NCI-H2196 (cell line): ENCODE data around the gene TSPAN2.

ENCODE experiments used
- DNase-seq: peaks from one replicate; lab custom pipeline; 2025; ENCODE audit not compliant: unreplicated experiment; lab: John Stamatoyannopoulos, UW

Gene TSPAN2

GRCh38 chr1:115114308-115114707, 25.0 kb upstream of the TSPAN2 start:
- DNase-seq = no peak

DNA sequence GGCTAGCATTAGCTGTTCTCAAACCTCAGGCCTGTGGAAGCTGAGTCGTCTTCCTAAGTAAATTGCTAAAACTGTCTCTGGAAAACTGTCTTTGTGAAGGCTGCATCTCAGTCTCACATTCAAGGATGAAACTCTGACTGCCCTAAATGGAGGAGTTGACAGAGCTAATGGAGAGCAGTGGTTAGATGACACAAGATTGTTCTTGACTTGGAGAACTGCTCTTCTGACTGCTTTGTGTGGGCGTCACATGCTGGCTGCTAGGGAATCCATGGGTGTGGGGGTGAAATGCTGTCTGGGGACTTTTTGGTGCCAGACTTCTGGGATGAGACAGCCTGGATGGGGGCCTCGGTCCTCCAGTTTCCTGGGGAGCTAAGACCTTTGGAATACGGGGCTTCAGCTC, 24.5 kb upstream of the TSPAN2 start:
- DNase-seq = no peak

DNA sequence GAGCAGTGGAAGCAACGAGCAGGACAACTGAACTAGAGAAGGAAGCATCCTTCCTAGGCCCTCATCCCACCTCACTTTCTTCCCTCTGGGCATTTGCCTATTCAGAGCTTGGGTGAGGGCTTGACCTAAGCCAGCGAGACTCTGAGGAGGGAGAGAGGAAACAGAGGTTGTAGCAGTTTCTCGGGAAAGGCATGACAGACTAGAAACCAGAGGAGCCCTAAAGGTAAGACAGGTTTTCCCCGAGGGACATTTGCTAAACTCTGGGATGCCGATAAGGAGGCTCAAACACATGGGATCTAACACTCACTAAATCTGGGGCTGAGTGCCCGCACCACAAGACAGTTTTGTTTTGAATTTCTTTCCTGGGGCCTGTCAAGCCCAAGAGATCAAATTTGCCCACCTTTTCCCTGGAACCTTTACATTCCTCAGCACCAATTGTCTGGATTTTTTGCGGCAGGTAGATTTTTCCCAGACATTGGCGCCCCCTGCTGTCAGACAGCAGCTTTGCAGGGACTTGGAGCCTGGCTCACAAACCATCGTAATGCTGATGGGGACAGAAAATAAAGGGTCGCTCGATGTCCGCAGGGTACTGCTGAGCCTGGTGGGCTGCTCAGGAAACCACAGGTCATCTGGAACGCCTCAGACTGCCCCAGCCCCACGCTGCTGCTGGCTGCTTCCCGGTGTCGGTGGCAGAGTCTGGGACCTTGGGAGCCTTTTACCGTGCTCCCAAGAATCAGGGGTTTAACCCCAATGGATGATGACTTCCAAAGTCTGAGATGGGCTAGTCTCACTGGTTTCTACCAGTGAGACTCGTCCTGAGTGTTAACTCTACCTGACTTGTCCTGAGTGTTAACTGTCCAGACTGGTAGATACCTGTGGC, 23.4 kb upstream of the TSPAN2 start:
- peak; percentile 10 for DNase-seq

- no peak for DNase-seq
These were observed 18.4 kb upstream of the TSPAN2 start for GRCh38 chr1:115107516-115108260.

DNA sequence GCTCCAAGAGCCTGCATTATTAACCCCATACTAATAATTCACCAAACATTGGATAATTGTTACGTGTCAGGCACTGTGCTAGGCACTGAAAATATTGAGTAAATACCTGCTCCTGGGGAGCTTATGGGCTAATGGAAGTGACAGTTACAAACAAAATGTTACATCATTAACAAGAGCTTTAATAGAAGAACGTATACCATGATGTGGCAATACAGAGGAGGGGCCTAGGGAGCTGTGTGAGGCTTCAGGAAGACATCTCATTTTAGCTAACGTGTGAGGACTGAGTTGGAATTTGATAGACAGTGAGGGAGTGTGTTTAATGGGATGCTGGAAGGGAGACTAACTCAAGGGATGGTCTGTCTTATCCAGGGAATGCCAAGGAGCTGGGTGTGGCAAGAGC, 16.5 kb upstream of the TSPAN2 start:
- DNase-seq = no peak

DNA sequence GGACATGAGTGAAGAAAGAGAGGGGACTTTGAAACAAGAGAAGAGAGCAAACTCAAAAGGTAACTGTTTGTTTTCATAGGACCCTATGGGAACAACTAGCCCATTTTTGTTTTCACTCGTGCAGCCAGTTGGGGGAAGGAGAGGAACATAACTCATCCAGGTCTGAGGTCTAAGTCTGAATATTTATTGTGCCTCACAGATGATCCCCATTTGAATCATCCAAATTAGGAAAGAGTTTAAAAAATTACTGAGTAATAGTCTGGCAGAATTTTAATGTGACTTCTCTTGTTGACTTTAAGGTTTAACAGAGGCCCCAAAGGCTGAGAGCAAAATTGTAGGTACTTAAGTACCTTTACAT, 10.4 kb upstream of the TSPAN2 start:
- no peak for DNase-seq

DNA sequence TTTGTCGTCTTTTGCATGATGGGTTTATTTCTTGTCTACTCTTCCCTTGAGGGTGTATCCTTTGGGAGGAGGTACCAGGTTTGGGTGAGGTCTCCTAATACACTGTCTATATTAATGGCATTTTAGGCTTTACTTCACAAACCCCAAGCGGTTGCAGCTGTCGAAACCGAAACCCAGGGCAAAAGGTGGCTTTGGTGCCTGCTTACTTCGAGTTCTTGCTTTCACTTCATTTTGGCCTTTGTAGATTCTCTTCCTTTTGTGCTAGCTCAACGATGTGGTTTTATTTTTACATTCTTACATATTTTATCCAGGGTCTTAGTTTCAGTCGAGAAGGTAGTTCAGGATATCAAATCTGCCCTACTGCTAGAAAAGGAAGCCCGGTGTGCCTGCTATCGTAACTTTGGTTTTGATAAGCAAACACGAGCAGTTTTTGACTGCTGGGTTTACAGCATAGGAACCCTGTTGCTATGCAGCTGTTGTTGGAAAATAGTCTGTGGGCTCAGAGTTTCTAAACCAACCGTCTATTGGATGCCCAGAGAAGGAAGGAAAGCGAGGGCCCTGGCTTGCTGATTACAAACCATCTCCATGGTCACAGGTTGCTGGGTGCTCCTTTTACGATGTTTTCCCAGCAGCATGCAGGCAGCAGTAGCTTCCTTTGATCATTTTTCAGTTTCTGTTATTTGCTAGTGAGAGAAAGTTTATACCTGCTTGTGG, 9.8 kb upstream of the TSPAN2 start:
- peak; percentile 35 for DNase-seq

DNA sequence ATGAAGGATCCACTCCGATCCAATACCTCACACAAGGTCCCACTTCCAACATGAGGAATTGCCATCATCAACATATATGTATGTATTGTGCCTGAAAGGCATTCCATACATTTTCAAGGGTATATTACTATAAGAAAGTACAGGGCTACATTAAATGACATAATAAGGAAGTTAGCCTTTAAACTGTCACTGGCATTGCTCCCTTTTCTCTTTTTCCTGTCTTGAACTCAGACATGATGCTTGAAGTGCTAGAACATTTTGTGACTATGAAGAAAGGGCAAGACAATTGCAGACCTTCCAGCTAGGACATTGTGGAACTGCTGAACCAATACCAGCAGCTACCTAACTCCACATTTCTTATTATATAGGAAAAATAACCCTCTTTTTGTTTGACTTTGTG, 2.9 kb upstream of the TSPAN2 start:
- DNase-seq = no peak

GRCh38 chr1:115091572-115091971, 2.3 kb upstream of the TSPAN2 start:
- DNase-seq = no peak

- no peak for DNase-seq
These were observed 1.7 kb upstream of the TSPAN2 start for GRCh38 chr1:115090956-115091355.

DNA sequence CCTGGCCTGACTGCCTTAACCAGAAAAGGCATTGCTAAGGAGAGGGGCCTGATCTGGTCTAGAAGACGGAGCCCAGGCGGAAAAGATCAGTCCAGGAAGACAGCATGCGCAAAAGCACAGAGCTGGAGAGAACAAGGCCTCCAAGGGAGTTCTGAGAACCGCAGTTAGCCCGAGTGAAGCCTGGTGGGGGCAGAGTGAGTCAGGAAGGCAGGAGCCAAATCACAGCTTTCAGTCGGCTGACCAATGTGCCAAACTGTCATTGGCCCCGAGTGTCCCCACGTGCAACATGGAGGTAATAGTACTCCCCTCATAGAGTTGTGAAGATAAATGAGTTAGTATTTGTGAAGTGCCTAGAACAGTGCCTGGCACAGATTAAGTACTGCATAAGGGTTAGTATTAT, 1.2 kb upstream of the TSPAN2 start:
- no peak for DNase-seq

GRCh38 chr1:115090186-115090490, 835 bp upstream of the TSPAN2 start:
- no peak for DNase-seq

DNA sequence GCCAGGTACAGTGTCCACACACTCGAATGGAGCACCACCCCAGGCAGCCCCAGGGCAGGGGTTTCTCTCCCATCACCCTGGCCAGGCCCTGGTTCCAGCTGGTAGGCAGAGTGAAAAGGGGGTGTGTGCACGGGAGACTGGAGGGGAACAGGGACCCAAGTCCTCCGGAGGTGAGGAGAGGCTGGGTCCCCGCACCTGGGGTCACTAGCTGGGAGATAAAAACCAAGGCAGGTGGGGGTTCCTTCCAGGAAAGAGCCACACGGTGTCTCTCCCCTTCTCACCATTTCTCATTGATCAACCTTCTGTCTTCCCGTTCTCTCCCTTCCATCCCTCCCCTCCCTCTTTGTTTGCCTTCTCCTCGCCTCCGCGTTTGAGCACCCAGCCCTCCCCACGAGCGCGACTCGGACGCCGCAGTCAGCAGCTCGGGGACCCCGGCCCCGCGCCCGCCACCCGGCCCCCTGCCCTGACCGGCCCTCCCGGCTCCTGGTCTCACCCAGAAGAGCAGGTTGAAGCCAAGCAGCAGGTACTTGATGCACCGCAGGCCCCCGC, 358 bp downstream of the TSPAN2 start:
- DNase-seq = no peak

DNA sequence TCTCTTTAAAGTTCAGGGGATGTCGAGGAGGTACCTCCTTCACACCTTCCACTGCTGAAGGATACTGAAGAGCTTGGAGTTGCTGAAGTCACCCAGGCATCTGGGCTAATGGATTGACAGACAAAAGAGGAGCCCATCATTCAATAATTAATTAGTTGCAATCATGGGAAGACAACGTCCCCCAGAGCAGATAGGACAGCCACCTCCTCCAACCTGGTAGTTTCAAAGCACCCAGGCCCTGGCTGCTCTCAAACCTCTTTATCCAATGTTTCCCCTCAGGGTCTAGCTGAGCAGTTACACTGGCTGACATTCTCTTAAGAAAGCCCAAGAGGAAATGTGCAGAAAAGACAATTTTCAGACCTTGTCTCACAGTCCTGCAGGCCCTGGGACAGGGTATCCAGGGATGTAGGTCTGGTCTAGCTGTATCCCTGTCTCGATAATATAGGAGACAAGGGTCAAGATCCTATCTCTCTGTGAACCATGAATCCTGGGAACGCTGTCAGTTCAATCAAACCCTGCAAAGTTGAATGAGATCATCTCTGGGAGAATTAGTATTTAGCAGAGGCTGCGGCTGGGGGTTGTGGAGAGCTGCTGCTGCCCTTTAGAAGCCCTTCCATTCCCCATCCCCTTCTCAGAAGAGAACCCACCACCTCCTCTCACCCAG, 1.1 kb downstream of the TSPAN2 start:
- DNase-seq = no peak

DNA sequence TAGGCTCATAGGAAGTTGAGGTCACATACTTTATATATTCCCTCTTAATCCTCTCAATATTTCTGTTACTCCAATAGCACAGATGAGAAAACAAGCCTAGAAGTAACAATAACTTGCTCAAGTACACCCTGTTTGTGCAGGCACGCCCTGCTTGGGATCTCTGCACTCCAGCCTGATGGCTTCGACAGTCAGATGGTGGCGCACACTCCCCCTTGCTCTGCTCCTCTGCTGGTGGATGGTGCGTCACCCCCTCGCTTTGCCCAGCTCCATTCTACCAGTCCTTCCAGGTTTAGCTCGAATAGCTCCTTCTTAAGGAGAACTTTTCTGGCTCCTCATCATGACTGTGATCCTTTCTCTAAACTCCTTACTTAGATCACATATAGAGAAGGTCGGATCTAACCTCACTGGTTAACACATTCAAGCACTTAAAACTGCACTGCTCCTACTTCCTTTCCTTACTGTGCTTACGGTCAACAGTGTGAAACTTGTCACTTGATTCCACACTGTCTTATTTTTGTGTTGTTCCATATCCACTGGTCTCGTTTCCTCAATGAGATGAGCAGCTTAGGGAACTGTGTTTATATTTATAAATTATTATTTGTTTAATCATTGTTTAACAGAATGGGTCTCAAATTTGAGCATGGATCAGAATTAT, 3.0 kb downstream of the TSPAN2 start:
- no peak for DNase-seq

- no peak for DNase-seq
These were observed 4.3 kb downstream of the TSPAN2 start for GRCh38 chr1:115084902-115085511.

DNA sequence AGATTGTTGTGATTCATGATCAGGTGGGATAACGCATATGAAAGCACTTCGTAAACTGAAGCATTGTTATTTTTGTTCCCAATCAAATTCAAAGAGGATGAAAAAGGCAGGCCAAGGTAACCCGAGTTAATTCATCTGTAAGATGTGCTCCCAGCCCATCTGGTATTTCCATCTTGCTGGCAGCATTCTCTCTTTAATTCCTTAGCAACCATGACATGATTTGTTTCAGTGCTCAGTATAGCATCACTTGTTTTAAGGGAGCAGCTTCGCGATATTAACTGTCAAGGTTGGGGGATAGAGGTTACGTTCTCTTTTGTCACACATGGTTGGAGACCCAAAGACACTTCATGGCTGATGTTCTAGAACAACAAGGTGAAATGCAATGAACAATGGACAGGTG, 6.4 kb downstream of the TSPAN2 start:
- DNase-seq = no peak

GRCh38 chr1:115078708-115079107, 10.6 kb downstream of the TSPAN2 start:
- DNase-seq = no peak

GRCh38 chr1:115077984-115078330, 11.3 kb downstream of the TSPAN2 start:
- no peak for DNase-seq

DNA sequence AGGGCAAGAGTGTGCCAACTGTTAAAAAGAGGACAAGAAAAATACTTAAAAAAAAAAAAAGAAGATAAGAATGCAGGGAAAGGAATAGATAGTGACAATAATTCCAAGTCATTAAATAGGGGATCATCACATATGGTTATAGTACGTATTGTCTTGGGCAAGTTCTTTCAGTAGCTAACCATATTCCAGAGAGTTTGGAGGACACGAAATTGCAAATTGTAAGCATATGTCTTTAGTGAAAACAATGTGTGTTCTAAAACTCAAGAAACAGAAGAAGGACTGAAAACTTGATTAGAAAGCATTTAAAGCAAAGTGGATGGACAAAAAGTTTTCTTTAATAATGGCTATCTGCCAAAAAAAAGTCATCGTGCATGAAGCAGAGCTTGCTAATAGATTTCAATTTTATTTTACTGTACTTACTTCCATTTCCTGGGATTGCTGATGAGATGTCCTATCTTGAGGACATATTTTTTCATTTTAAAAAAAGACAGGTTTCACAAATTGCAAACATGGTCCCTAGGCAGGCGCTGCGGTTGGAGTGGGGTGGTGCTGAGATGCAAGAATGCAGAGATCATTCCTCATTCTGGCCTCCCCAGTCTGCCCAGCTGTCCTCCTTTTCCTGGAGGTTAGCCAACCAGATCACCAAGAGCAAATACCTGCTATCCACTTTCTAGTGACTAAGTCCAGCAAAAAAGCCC, 11.9 kb downstream of the TSPAN2 start:
- no peak for DNase-seq
